Activated effector memory CD4-positive, alpha-beta T cell treated with Interleukin-2 at 50 U/mL for 16 hours (primary cell): ENCODE results near the gene NLRP5.
"Not testable (repeated sequence)": the region's sequence is repeated elsewhere in the genome, so short reads cannot be mapped to it uniquely, and the experiment has no call there.

Experiments
- DNase-seq: peaks from one replicate; pipeline ENCODE4 v3.0.0-alpha.2; 2020

Gene NLRP5

DNA sequence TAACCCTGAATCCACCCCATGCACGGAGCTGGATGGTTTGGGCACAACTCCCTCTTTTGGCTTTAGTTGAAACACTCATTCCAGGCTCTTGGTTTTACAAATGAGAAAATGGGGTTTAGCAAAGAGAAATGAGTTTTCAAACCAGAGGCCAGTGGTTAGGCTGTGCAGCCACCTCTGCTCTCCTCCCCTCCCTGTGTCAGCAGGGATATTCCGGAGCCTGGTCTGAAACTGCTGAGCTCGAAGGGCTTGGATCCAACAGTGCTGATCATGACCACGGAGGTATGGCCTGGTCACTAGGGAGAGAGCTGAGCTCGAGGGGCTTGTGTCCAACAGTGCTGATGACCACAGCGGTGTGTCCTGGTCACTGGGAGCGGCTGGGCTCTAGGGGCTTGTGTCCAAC is 93.0 kb downstream of the NLRP5 start:
- DNase-seq = no peak

- peak; percentile 50 for DNase-seq
Observed at GRCh38 chr19:56080669-56081401, 94.3 kb downstream of the NLRP5 start.

- no peak for DNase-seq
Observed at GRCh38 chr19:56083668-56084067, 97.1 kb downstream of the NLRP5 start.

DNA sequence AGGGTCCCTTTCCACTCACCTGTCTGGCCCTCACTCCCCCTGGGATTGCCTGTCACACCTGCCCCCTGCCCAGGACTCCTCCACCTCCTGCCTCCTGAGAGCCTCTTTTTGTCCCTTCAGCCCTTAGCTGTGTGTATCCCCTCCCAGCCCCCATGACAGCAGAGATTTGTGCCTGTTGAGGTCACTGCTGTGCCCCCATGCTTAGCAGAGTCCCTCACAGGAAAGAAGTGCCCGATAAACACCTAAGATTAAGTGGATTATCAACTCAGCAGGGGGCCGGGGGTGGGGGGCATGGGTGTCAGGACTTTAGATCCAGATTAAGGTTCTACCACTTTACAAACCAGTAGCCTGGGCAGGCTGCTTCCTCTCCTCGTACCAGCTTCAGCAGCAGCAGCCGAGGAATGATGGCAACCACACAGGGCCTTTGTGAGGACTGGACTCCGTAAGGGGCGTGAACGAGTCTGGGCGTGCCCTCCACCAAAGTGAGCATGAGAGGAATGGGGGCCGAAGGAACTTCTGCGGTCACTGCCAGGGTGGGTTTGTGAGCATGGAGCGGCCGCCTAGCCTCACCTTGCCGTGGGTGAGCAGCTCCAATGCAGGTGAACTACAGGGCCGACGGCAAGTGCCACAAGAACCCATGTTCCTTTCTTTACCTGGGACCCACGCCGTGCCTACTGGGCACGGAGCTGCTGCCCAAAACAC is 98.4 kb downstream of the NLRP5 start:
- no peak for DNase-seq

GRCh38 chr19:56085571-56086275 is 99.1 kb downstream of the NLRP5 start:
- no peak for DNase-seq

GRCh38 chr19:56086671-56087430 is 100.3 kb downstream of the NLRP5 start:
- no peak for DNase-seq

DNA sequence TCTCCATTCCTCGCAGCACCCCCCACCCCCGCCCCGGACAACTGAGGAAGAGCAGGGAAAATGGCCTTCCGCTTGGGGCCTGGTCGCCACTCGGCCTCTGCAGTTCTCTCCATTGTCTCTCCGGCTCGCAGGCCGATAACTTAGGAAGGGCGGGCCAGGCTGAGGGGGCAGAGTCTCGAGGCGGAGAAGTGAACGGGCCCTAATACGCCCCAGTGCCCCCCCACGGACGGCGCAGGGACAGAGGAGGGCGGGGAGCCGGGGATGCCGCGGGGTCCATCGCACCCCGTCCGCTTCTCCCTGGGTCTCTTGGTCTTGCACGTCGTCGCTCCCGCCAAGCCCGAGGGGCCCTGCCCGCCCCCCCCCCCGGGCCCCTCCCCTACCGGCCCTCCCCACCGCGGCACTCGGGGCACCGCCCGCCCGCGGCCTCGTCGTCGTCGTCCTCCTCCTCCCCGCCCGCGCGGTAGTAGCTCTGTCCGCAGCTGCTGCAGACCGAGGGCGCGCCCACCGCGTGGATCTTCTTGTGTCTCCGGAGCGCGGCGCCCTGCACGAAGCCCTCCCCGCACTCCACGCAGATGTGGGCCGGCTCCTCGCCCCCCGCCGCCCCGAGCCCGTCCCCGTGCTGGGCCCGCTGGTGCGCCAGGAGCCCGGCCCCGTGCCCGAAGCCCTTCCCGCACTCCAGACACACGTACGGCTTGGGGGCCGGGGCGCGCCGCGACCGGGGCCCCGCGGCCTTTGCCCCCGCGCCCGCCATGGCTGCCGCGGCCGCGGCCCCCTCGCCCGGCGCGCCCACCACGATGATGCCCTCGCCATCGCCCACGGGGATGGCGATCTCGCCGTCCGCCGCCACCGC is 101.3 kb downstream of the NLRP5 start:
- no peak for DNase-seq

GRCh38 chr19:56088497-56089215 is 102.1 kb downstream of the NLRP5 start:
- DNase-seq = no peak

- DNase-seq = no peak
Observed at GRCh38 chr19:56089344-56089743, 102.8 kb downstream of the NLRP5 start.

DNA sequence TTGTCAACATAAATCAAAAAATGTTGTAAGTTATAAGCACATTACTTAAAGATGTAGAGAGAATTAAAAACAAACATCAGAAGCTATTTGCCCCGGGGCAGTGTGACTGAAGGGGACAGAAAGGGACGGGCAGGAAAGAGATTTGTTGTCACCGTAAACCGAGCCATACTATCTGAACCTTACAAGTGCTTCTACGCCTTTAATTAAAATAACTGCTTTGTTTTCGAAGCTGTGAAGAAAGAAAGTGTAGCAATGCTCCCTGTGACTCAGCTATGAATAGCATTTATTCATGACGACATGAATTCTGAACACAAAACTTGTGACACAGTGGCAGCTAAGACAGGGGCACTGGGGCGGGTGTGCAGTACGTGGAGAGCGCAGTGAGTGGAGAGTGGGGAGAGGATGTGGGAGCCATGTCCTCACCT is 104.5 kb downstream of the NLRP5 start:
- DNase-seq = no peak

DNA sequence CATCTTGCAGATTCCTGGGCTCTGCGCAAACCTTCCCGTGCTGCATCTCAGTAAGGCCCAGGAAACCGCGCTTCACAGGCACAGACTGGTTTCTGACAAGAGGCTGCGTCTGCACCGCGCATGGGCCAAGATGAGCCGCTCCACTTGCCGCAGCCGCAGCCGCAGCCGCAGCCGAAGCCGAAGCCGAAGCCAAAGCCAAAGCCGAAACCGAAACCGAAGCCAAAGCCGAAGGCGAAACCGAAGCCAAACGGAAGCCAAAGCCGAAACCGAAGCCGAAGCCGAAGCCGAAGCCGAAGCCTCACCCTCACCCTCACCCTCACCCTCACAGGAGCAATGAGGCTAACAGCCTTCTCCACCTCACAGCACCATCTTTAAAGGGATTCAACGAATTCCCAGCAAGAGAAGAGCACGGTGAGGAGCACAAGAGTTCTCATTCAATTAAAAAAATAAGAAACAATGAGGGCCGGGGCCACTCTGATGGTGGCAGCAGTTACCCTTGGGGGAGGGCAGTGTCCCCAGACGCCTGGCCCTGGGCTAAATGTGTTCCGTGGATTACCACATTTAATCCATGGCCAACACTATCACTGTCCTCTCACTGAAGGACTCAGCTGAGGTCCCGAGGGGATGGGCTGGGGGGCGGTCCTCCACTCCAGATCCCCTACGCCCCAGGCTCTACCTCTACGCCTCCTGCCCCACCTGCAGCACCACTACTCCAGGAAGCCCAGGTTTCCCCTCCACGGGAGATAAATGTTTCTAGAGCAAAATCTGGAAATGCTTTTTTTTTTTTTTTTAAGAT is 105.4 kb downstream of the NLRP5 start:
- no peak for DNase-seq

DNA sequence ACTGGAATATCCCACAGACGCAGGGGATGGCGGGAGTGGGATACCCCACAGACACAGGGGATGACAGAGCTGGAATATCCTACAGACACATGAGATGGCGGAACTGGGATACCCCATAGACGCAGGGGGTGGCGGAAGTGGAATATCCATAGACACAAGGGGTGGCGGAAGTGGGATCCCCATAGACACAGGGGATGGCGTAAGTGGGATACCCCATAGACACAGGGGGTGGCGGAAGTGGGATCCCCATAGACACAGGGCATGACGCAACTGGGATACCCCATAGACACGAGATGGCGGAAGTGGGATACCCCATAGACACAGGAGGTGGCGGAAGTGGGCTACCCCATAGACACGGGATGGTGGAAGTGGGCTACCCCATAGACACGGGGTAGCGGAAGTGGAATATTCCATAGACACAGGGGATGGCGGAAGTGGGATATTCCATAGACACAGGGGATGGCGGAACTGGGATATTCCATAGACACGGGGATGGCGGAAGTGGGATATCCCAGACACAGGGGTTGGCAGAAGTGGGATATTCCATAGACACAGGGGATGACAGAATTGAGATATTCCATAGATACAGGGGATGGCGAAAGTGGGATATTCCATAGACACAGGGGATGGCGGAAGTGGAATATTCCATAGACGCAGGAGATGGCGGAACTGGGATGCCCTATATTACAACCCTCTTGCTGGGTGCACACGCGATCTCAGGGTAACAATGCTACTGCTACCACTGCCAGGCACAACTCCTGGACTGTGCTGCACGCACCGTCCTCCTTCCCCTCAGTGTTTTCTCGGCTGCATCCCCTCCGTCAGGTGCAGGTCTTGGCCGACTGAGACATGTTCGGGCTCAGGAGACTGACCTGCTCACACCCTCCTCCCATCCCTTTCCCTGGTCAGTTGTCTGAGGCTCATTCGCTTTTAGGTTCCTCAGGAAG is 106.4 kb downstream of the NLRP5 start:
- no peak for DNase-seq

DNA sequence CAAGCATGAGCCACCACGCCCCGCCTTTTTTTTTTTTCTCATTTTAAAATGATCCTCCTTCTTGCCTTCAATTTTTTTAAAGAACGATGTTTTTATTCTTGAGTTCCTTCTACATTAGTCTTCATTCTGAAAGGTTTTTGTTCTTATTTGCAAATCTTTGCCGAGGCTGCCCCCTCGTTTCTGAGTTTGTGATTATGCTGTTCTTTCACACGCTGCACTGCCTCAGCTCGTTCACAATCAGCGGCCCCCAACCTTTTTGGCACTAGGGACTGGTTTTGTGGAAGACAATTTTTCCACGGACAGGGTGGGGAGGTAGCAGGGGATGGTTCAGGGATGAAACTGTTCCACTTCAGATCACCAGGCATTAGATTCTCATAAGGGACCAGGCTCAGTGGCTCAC is 107.9 kb downstream of the NLRP5 start:
- DNase-seq = no peak

DNA sequence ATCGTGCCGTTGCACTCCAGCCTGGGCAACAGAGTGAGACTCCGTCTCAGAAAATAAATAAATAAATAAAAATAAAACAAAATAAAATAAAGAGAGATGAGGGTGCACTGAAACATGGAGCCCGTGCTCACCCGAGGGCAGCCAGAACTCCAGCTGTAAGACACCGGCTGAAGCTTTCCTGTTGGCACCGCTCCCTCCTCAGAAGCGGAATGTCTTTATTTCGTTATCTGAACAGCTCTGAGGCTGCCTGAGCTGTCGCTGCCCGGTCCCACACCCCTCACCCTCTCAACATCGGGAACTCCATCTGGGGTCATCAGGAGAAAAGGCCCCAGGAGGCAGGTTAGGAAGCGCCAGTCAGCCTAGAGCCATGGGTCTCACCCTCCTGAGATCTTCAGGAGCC is 110.1 kb downstream of the NLRP5 start:
- no peak for DNase-seq

- no peak for DNase-seq
Observed at GRCh38 chr19:56097306-56097705, 110.7 kb downstream of the NLRP5 start.

- no peak for DNase-seq
Observed at GRCh38 chr19:56097776-56098175, 111.2 kb downstream of the NLRP5 start.

- not testable (repeated sequence) for DNase-seq
Observed at GRCh38 chr19:56098237-56098636, 111.7 kb downstream of the NLRP5 start.

- DNase-seq = no peak
Observed at GRCh38 chr19:56098731-56099568, 112.4 kb downstream of the NLRP5 start.
